ENCODE results near the gene SYNGR3.
"Not testable (repeated sequence)": the region's sequence is repeated elsewhere in the genome, so short reads cannot be mapped to it uniquely, and the experiment has no call there.

Gene SYNGR3

DNA sequence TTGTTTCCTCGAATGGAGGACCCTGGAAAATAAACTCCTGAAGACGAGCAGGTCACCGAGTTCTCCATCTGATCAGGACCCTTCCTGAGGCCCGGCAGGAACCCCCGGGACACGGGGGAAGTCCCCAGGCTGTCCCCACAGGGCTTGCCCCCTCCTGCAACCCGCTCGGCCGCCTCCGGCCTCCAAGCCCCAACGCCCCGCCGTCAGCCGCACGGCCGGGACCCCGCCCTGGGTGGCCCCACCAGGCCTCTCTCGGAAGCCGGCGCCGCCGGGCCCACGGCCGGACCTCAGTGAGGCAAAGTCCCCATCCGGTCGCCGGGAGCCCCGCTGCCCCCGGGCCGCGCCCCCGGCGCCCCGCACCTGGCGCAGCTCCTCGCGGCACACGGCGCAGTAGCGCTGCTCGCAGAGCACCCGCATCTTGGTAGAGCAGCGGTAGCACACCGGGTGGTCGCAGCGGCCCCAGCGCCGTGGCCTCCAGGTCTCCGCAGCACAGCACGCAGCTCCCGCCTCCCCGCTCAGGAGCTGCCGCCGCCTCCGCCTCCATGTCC is 19.5 kb downstream of the SYNGR3 start:
- TF ChIP-seq CTCF (IDR thresholded peaks at IDR 0.05; ENCODE audit: borderline replicate concordance, insufficient read depth, low read depth, low read length): no peak
- peak overlapping the region; percentile 73 for H3K4me3 ChIP-seq (ENCODE audit: low read depth, low read length)

DNA sequence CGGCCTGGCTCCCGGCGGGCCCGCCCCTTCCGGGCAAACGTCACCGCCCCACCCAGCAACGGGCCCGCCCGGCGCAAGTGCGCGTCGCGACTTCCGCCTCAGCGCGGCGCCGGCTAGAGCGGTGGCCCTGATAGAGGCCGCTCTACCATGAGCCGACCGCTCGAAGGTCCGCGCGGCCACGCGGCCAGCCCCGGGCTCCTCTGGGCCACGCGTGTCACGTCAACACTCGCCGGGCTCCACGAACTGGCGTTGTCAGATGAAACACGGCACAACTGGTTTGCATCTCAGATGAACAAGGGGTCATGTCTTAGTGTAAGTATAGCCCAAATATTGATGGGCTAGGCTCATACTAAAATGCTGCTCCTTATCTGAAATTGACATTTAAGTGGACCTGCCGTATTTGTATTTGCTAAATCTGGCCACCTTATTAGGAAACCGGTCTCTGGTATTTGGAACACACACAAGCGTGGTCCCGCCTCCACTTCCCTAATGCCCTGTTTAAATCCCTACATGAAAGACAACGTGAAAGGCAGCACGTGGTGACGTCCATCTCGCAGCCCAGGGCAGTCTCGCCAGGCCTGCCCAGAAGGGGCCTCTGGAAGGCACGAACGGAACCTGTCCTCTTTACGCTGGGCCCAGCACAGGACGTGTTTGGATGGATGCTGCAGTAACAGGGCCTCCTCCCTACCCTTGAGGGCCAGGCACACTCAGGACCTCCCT is 20.2 kb downstream of the SYNGR3 start, which contains the start of gene ZNF598:
TSS of gene ZNF598 (minus strand) at position 31 of the 720 bp plus-strand sequence.
- TF ChIP-seq CTCF (IDR thresholded peaks at IDR 0.05; ENCODE audit: borderline replicate concordance, insufficient read depth, low read depth, low read length): no peak
- H3K4me3 ChIP-seq (ENCODE audit: low read depth, low read length): peak within 1 kb of the TSS; percentile 73

- not testable (repeated sequence) for H3K4me3 ChIP-seq (ENCODE audit: low read depth, low read length)
These were observed 22.0 kb downstream of the SYNGR3 start for GRCh38 chr16:2011726-2012125.

DNA sequence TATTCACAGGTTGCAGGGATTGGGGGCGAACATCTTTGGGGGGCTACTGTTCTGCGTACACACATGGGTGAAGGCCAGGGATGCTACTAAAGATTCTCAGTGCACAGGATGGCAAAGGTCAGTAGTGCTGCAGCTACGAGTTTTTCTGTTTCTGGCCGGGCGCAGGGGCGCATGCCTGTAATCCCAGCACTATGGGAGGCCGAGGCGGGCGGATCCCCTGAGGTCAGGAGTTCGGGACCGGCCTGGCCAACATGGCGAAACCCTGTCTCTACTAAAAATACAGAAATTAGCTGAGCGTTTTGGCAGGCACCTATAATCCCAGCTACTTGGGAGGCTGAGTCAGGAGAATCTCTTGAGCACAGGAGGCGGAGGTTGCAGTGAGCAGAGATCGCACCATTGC is 23.8 kb downstream of the SYNGR3 start:
- H3K4me3 ChIP-seq (ENCODE audit: low read depth, low read length): no peak overlapping the region
- no peak for TF ChIP-seq CTCF (IDR thresholded peaks at IDR 0.05; ENCODE audit: borderline replicate concordance, insufficient read depth, low read depth, low read length)

DNA sequence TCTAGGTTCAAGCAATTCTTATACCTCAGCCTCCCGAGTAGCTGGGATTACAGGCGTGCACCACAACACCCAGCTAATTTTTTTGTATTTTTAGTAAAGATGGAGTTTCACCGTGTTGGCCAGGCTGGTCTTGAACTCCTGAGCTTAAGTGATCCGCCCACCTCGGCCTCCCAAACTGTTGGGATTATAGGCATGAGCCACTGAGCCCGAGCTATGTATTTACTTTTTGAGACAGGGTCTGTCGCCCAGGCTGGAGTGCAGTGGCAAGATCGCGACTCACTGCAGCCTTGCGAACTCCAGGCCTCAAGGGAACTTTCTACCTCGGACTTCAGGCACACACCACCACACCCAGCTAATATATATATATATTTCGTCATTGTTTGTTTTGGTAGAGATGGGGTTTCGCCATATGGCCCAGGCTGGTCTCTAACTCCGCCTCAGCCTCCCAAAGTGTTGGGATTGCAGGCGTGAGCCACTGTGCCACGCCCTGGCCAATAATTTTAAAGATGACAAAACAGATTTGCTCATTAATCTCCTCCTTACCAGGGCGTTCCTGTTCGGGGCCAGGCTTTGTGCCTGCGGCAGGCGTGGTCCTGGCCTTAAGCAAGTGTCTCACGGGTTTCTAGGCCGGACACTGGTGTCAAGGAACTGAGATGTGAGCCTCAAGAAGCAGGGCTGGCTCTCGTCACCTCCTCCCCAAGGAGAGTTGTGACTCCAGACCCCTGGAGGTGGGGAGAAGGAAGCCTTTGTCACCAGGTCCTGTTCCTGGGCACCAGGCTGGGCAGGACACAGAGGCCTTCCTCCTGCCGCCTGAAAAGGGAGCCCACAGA is 25.6 kb downstream of the SYNGR3 start:
- H3K4me3 ChIP-seq (ENCODE audit: low read depth, low read length): no peak overlapping the region
- no peak for TF ChIP-seq CTCF (IDR thresholded peaks at IDR 0.05; ENCODE audit: borderline replicate concordance, insufficient read depth, low read depth, low read length)

GRCh38 chr16:2015947-2016208 is 26.1 kb downstream of the SYNGR3 start:
- TF ChIP-seq CTCF (IDR thresholded peaks at IDR 0.05; ENCODE audit: borderline replicate concordance, insufficient read depth, low read depth, low read length): no peak
- H3K4me3 ChIP-seq (ENCODE audit: low read depth, low read length): no peak overlapping the region

GRCh38 chr16:2016407-2016922 is 26.7 kb downstream of the SYNGR3 start:
- H3K4me3 ChIP-seq (ENCODE audit: low read depth, low read length): no peak overlapping the region
- peak; percentile 65 for TF ChIP-seq CTCF (IDR thresholded peaks at IDR 0.05; ENCODE audit: borderline replicate concordance, insufficient read depth, low read depth, low read length)

Measured in GM12875 (cell line).